Chondrocyte (in vitro differentiated cells): ENCODE data around the gene SLIT1. TPM values are rescaled to one million over a fixed set of nuclear protein-coding genes. Genes with fewer than 3 reads are reported as not detected.

Experiments used
- DNase-seq: peaks from one replicate; pipeline ENCODE4 v3.0.0; 2021; ENCODE audit warnings: mixed read lengths, low spot score
- H3K27ac Mint-ChIP-seq: one replicate; pipeline ENCODE4 v1.8.0; 2021; ENCODE audit warnings: mild to moderate bottlenecking, moderate library complexity, mixed read lengths; ENCODE audit not compliant: unreplicated experiment
- H3K27me3 Mint-ChIP-seq: 2 replicates; pipeline ENCODE4 v1.8.0; 2021; ENCODE audit warnings: low read depth, mixed read lengths
- H3K36me3 Mint-ChIP-seq: 2 replicates; pipeline ENCODE4 v1.8.0; 2021; ENCODE audit warnings: low read depth, mixed read lengths
- H3K4me1 Mint-ChIP-seq: 2 replicates; pipeline ENCODE4 v1.8.0; 2021; ENCODE audit warnings: low read depth, mild to moderate bottlenecking, mixed read lengths
- H3K4me3 Mint-ChIP-seq: one replicate; pipeline ENCODE4 v1.8.0; 2021; ENCODE audit warnings: mild to moderate bottlenecking, moderate library complexity, mixed read lengths; ENCODE audit not compliant: unreplicated experiment
- H3K9me3 Mint-ChIP-seq: 2 replicates; pipeline ENCODE4 v1.8.0; 2021; ENCODE audit warnings: low read depth, mixed read lengths
- CTCF ChIP-seq: fragments of 200-600 bp; sonication (generic); IDR thresholded peaks from 2 replicates; pipeline ENCODE4 v1.5.0; 2021; ENCODE audit warnings: antibody characterized with exemption, mild to moderate bottlenecking, moderate library complexity
- total RNA-seq: library from RNA; stranded (reverse); gene quantifications from 3 replicates; pipeline ENCODE4 v1.2.1, GENCODE V29; 2021

Gene SLIT1
- total RNA-seq, 1 donor from 2014 or later: not detected

GRCh38 chr10:97136756-97137155 is 49.0 kb downstream of the SLIT1 start:
- no peaks in the 10 kb centered on the region for H3K9me3 Mint-ChIP-seq
- no peak overlapping the region for H3K27ac Mint-ChIP-seq
- peaks cover 39% of the 10 kb centered on the region for H3K27me3 Mint-ChIP-seq
- no peak for DNase-seq
- peaks cover 5% of the 10 kb centered on the region for H3K4me1 Mint-ChIP-seq
- TF ChIP-seq CTCF: no peak
- H3K4me3 Mint-ChIP-seq: no peak overlapping the region
- peaks cover 3% of the 10 kb centered on the region for H3K36me3 Mint-ChIP-seq

- TF ChIP-seq CTCF: no peak
- no peak overlapping the region for H3K4me3 Mint-ChIP-seq
- no peak overlapping the region for H3K27ac Mint-ChIP-seq
- DNase-seq: no peak
- peaks cover 29% of the 10 kb centered on the region for H3K27me3 Mint-ChIP-seq
- H3K9me3 Mint-ChIP-seq: no peaks in the 10 kb centered on the region
- H3K4me1 Mint-ChIP-seq: no peaks in the 10 kb centered on the region
- H3K36me3 Mint-ChIP-seq: no peaks in the 10 kb centered on the region
Observed at GRCh38 chr10:97135464-97135863, 50.3 kb downstream of the SLIT1 start.

DNA sequence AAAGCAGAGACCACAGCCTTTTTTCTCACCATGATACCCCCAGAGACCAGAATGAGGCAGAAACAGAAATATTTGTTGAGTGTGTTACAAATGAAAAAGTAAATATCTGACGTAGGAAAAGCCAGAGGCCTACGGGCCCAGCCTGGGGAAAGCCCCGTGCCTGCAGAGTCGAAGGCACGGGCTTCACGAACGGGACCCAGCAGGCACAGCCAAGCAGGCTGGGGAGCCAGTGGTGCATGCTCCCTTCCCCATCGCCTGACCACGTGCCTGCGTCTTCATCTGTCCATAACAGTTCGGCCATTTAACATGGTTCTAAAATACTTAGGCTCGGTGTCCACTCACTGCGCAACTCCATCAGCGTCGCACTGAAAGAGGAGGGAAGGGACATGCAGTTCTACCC is 50.8 kb downstream of the SLIT1 start:
- peaks cover 29% of the 10 kb centered on the region for H3K27me3 Mint-ChIP-seq
- no peaks in the 10 kb centered on the region for H3K9me3 Mint-ChIP-seq
- no peak for TF ChIP-seq CTCF
- DNase-seq: no peak
- no peaks in the 10 kb centered on the region for H3K4me1 Mint-ChIP-seq
- H3K4me3 Mint-ChIP-seq: no peak overlapping the region
- no peaks in the 10 kb centered on the region for H3K36me3 Mint-ChIP-seq
- no peak overlapping the region for H3K27ac Mint-ChIP-seq

GRCh38 chr10:97134110-97134509 is 51.6 kb downstream of the SLIT1 start:
- no peaks in the 10 kb centered on the region for H3K9me3 Mint-ChIP-seq
- no peak overlapping the region for H3K4me3 Mint-ChIP-seq
- H3K27ac Mint-ChIP-seq: no peak overlapping the region
- peaks cover 30% of the 10 kb centered on the region for H3K27me3 Mint-ChIP-seq
- no peak for DNase-seq
- H3K36me3 Mint-ChIP-seq: no peaks in the 10 kb centered on the region
- no peaks in the 10 kb centered on the region for H3K4me1 Mint-ChIP-seq
- no peak for TF ChIP-seq CTCF

GRCh38 chr10:97132273-97132672 is 53.5 kb downstream of the SLIT1 start:
- no peaks in the 10 kb centered on the region for H3K36me3 Mint-ChIP-seq

More at GRCh38 chr10:97132273-97132672, 53.5 kb downstream of the SLIT1 start:
- H3K9me3 Mint-ChIP-seq: no peaks in the 10 kb centered on the region
- H3K27ac Mint-ChIP-seq: no peak overlapping the region
- no peak for TF ChIP-seq CTCF
- DNase-seq: no peak
- no peak overlapping the region for H3K4me3 Mint-ChIP-seq
- H3K27me3 Mint-ChIP-seq: peaks cover 33% of the 10 kb centered on the region
- H3K4me1 Mint-ChIP-seq: no peaks in the 10 kb centered on the region
